H1 (cell line): Measurements from ENCODE around the gene ASIC1. TPM values are rescaled to one million over a fixed set of nuclear protein-coding genes. Genes with fewer than 3 reads are reported as not detected.

Experiments used
- ASH2L ChIP-seq: fragments of 200-600, 300-600 bp; sonication (generic); IDR thresholded peaks from one replicate; pipeline ENCODE4 v1.7.1; 2017; ENCODE audit warnings: low read length
- EGR1 ChIP-seq: IDR thresholded peaks from 2 replicates; pipeline ENCODE4 v1.6.1; 2011; ENCODE audit warnings: low read depth, low read length, borderline replicate concordance
- EZH2 ChIP-seq: fragments of 200-600 bp; sonication (generic); IDR thresholded peaks from 2 replicates; pipeline ENCODE4 v1.7.1; 2012; ENCODE audit warnings: low read depth, mild to moderate bottlenecking, moderate library complexity, low read length, inconsistent platforms; ENCODE audit not compliant: severe bottlenecking
- KDM4A ChIP-seq: IDR thresholded peaks from one replicate; pipeline ENCODE4 v1.7.1; 2012; ENCODE audit warnings: low read depth, mild to moderate bottlenecking, moderate library complexity, low read length, inconsistent platforms; ENCODE audit not compliant: severe bottlenecking
- PHF8 ChIP-seq: fragments of 200-600 bp; sonication (generic); conservative IDR thresholded peaks from 2 replicates; pipeline ENCODE4 v1.7.1; 2012; ENCODE audit warnings: low read depth, mild to moderate bottlenecking, inconsistent platforms, low read length, moderate library complexity
- POLR2AphosphoS5 ChIP-seq: IDR thresholded peaks from 2 replicates; pipeline ENCODE4 v1.6.1; 2011; ENCODE audit warnings: low read depth, low read length
- RBBP5 ChIP-seq: IDR thresholded peaks from 2 replicates; pipeline ENCODE4 v1.7.1; 2012; ENCODE audit warnings: low read depth, mild to moderate bottlenecking, inconsistent platforms, low read length, moderate library complexity, borderline replicate concordance
- SIX5 ChIP-seq: IDR thresholded peaks from 2 replicates; pipeline ENCODE4 v1.6.1; 2011; ENCODE audit warnings: mild to moderate bottlenecking, low read depth, low read length
- SRF ChIP-seq: IDR thresholded peaks from 2 replicates; pipeline ENCODE4 v1.6.1; 2011; ENCODE audit warnings: mild to moderate bottlenecking, low read depth, low read length, moderate library complexity
- TCF12 ChIP-seq: IDR thresholded peaks from 2 replicates; pipeline ENCODE4 v1.6.1; 2011; ENCODE audit warnings: low read depth, mild to moderate bottlenecking, low read length
- YY1 ChIP-seq: IDR thresholded peaks from 2 replicates; pipeline ENCODE4 v1.6.1; 2011; ENCODE audit warnings: low read depth, mild to moderate bottlenecking, low read length
- polyA plus RNA-seq, 7 experiments: library from polyadenylated mRNA; depleted of rRNA in 3 of 7; stranded (reverse) in 5 of 7; unstranded in 2 of 7; fragments of >200 nt in 5 of 7; fragments of 200-250 nt in 2 of 7; gene quantifications; 1 replicate in 5 of 7; 2 replicates in 1 of 7; 4 replicates in 1 of 7; pipeline versions ENCODE4 v1.2.1 to v1.2.3, GENCODE V29; 2011 to 2013; ENCODE audit warnings: missing spikeins in 2 of 7, mixed read lengths in 2 of 7
- total RNA-seq: library from RNA; stranded (reverse); fragmentation: NEBNext Ultra II Directional; extraction: Animal tissue kit (Norgen Biotek cat#: 25700); gene quantifications from 2 replicates; pipeline ENCODE4 v1.2.1, GENCODE V29; 2021
- TF ChIP-seq, protein P1 (sequence below): IDR thresholded peaks from 2 replicates; pipeline ENCODE4 v1.6.1; 2012; ENCODE audit warnings: low read length, inconsistent platforms

The ASIC1 gene
- total and polyA plus RNA-seq, 2 of the 8 experiments (the other 6 are each of a cell fraction or from before 2014, with no cell fraction given), result 2.4 to 4.4 TPM

DNA sequence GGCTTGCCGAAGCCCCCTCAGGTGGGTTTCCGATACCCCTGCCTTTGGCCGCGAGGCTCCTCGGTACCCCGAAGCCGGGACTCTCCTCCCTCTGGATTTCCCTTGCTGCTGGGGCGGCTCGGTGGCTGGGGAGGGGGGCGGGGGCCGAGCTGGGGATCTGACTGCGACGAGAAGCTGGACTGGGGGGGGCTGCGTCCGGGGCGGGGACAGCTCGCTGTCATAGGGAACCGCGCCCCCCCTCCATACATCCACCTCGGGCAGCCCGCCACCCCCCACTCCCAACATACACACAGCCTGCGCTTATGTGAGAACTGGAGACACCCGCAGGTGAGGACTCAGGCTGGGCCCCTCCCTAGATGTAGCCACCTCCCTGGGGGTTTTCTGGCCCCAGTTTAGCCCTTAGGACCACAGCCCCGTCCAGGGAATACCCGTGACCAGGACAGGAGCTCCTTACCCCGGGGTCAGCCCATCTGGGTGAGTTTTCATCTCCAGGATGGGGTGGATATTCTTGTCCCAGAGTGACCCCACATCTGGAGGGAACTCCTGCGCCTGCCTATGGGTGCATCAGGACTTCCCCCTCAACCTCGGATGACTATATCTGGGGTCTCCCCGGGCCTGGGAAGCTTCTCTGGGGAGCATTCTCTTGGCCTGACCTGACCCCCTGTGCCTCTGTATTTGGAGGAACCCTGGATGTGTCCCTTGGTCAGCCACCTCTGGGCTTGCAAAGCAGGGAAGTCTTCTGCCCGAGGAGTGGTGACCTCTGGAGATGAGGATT lies 687 bp downstream of the ASIC1 start (continued):
- TF ChIP-seq SIX5 (no peak), POLR2AphosphoS5 (no peak), TCF12 (no peak), ASH2L (no peak), SRF (no peak), YY1 (no peak), KDM4A (no peak), PHF8 (0 out of 2 replicates have a peak, but pooled peaks have one; percentile 26), RBBP5 (no peak), EGR1 (no peak), EZH2 (peak; percentile 12)
- TF ChIP-seq, protein P1, sequence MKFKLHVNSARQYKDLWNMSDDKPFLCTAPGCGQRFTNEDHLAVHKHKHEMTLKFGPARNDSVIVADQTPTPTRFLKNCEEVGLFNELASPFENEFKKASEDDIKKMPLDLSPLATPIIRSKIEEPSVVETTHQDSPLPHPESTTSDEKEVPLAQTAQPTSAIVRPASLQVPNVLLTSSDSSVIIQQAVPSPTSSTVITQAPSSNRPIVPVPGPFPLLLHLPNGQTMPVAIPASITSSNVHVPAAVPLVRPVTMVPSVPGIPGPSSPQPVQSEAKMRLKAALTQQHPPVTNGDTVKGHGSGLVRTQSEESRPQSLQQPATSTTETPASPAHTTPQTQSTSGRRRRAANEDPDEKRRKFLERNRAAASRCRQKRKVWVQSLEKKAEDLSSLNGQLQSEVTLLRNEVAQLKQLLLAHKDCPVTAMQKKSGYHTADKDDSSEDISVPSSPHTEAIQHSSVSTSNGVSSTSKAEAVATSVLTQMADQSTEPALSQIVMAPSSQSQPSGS, result no peak
